Suprapubic skin (tissue), 4 donors: ENCODE measurements around the gene TCF23. TPM values are rescaled to one million over a fixed set of nuclear protein-coding genes. Genes with fewer than 3 reads are reported as not detected.
"Not testable (repeated sequence)": the region's sequence is repeated elsewhere in the genome, so short reads cannot be mapped to it uniquely, and the experiment has no call there.

Experiments
- DNase-seq, 2 donors: peaks; one replicate each; pipeline ENCODE4 v3.0.0-alpha.2; 2019; ENCODE audit warnings: low spot score in 2 of 2
- H3K27ac ChIP-seq: fragments of 200-600 bp; sonication (generic); one replicate; pipeline ENCODE4 v1.5.1; 2019
- H3K27me3 ChIP-seq: fragments of 200-600 bp; sonication (generic); one replicate; pipeline ENCODE4 v1.5.1; 2019
- H3K36me3 ChIP-seq: fragments of 200-600 bp; sonication (generic); one replicate; pipeline ENCODE4 v1.5.1; 2019
- H3K4me1 ChIP-seq: fragments of 200-600 bp; sonication (generic); one replicate; pipeline ENCODE4 v1.5.1; 2019
- H3K4me3 ChIP-seq: fragments of 200-600 bp; sonication (generic); one replicate; pipeline ENCODE4 v1.5.1; 2019; ENCODE audit warnings: mild to moderate bottlenecking
- H3K9me3 ChIP-seq: fragments of 200-600 bp; sonication (generic); one replicate; pipeline ENCODE4 v1.5.1; 2019
- EP300 ChIP-seq: sonication (generic); formaldehyde crosslinking; IDR thresholded peaks from one replicate; pipeline ENCODE4 v1.6.1; 2017; ENCODE audit warnings: antibody characterized with exemption
- POLR2A ChIP-seq, 2 donors: fragments of 450-650 bp; IDR thresholded peaks; one replicate each; pipeline ENCODE4 v1.6.1; 2017; ENCODE audit warnings: antibody characterized with exemption in 2 of 2, mild to moderate bottlenecking in 2 of 2, moderate library complexity in 2 of 2
- POLR2AphosphoS5 ChIP-seq, 3 donors: sonication (generic); formaldehyde crosslinking; IDR thresholded peaks; one replicate each; pipeline ENCODE4 v1.6.1; 2017; ENCODE audit warnings: antibody characterized with exemption in 3 of 3
- WGBS: methylation state at CpG from one replicate; pipeline ENCODE4 v1.1.5; 2018; 5-methylcytosine and 5-hydroxymethylcytosine counted together
- total RNA-seq, 4 donors: library from RNA; depleted of rRNA; stranded (reverse); fragments of >200 nt; gene quantifications; one replicate each; pipeline ENCODE4 v1.1.0, GENCODE V29; 2016
- TF ChIP-seq, protein P1 (sequence below), 2 donors: fragments of 200-600 bp in 1 of 2; fragments of 450-650 bp in 1 of 2; sonication (generic) in 1 of 2; IDR thresholded peaks; one replicate each; pipeline ENCODE4 v1.5.1; 2016 to 2019; ENCODE audit warnings: antibody characterized with exemption in 2 of 2, mild to moderate bottlenecking in 1 of 2, moderate library complexity in 1 of 2

The TCF23 gene
- total RNA-seq, 4 donors from 2014 or later, result 0.11 TPM; not detected in 3

GRCh38 chr2:27164960-27165763 lies 16.4 kb downstream of the TCF23 start:
- Histone ChIP-seq H3K4me3 (no peak overlapping the region), H3K9me3 (no peaks in the 10 kb centered on the region), H3K36me3 (no peaks in the 10 kb centered on the region), H3K27ac (no peak overlapping the region), H3K4me1 (peaks cover 2% of the 10 kb centered on the region), H3K27me3 (no peaks in the 10 kb centered on the region)
- 82% methylated on average over 8 of the region's 8 CpGs for WGBS
- TF ChIP-seq POLR2A (IDR thresholded peaks at IDR 0.05) (no peak), POLR2AphosphoS5 (IDR thresholded peaks at IDR 0.05) (no peak), EP300 (no peak)
- TF ChIP-seq, protein P1, sequence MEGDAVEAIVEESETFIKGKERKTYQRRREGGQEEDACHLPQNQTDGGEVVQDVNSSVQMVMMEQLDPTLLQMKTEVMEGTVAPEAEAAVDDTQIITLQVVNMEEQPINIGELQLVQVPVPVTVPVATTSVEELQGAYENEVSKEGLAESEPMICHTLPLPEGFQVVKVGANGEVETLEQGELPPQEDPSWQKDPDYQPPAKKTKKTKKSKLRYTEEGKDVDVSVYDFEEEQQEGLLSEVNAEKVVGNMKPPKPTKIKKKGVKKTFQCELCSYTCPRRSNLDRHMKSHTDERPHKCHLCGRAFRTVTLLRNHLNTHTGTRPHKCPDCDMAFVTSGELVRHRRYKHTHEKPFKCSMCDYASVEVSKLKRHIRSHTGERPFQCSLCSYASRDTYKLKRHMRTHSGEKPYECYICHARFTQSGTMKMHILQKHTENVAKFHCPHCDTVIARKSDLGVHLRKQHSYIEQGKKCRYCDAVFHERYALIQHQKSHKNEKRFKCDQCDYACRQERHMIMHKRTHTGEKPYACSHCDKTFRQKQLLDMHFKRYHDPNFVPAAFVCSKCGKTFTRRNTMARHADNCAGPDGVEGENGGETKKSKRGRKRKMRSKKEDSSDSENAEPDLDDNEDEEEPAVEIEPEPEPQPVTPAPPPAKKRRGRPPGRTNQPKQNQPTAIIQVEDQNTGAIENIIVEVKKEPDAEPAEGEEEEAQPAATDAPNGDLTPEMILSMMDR (IDR thresholded peaks at IDR 0.05), result no peak
- DNase-seq, result peak in 1 of 2 donors; percentile 49

DNA sequence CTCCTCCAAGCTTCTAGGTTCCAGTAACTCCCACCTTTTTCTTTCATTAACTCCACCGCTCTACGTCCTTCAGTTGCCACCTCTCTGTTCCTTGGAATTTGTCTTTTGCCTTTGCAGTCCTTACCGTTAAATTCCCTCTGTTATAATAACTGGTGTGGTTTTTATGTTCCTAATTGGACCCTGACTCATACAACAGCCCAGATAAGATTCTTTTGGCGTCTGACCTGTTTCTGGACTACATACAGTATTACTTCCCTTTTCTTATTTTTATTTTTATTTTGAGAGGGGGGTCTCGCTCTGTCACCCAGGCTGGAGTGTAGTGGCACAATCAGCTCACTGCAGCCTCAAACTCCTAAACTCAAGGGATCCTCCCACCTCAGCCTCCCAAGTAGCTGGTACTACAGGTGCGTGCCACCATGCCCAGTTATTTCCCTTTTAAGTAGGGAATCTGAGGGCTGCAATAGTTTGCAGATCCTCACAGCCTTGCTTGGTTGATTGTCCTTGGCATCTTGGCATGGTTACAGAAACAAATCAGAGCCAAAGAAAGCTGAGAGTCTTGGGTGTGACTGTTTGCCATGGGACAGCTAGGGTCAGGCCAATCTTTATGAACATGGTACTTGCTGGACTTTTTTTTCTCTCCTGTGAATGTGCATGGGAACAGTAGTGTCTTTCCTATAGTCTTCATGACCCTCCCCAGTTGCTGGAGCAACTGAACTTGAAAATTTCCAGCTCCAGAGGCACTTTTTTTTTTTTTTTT lies 22.0 kb downstream of the TCF23 start:
- DNase-seq, result no peak
- WGBS, result 76% methylated on average over 6 of the region's 6 CpGs
- Histone ChIP-seq H3K4me1 (peaks cover 3% of the 10 kb centered on the region), H3K27me3 (peaks cover 15% of the 10 kb centered on the region), H3K9me3 (no peaks in the 10 kb centered on the region), H3K27ac (no peak overlapping the region), H3K36me3 (no peaks in the 10 kb centered on the region), H3K4me3 (no peak overlapping the region)
- TF ChIP-seq POLR2AphosphoS5 (IDR thresholded peaks at IDR 0.05) (no peak), EP300 (no peak)
- TF ChIP-seq, protein P1 (IDR thresholded peaks at IDR 0.05), result no peak

- peak in 1 of 2 donors; percentile 5 for DNase-seq
- Histone ChIP-seq H3K4me1 (peaks cover 3% of the 10 kb centered on the region), H3K4me3 (no peak overlapping the region), H3K27me3 (peaks cover 15% of the 10 kb centered on the region), H3K9me3 (no peaks in the 10 kb centered on the region), H3K36me3 (no peaks in the 10 kb centered on the region), H3K27ac (no peak overlapping the region)
- TF ChIP-seq POLR2A (IDR thresholded peaks at IDR 0.05) (no peak), EP300 (no peak), POLR2AphosphoS5 (IDR thresholded peaks at IDR 0.05) (no peak)
- TF ChIP-seq, protein P1 (IDR thresholded peaks at IDR 0.05), result no peak
- WGBS, result 54% methylated on average over 8 of the region's 8 CpGs
These were observed 22.6 kb downstream of the TCF23 start for GRCh38 chr2:27171351-27171848.

DNA sequence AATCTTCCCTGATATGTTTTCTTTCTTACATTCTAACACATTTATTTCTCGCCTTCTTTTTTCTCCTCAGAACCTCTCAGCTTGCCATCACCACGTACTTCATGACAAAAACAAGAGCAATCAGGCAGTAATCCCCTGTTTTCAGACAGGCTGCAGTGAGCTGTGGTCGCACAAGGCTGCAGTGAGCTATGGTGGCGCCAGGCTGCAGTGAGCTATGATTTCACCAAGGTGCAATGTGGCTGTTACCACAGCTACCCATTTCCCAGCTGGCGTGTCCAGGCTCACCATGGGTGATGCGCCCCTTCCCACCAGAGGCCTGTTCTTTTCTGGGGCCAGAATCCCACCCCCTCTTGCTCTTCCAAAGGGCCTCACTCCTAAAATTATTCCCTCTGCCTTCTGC lies 25.8 kb downstream of the TCF23 start:
- Histone ChIP-seq H3K9me3 (no peaks in the 10 kb centered on the region), H3K36me3 (no peaks in the 10 kb centered on the region), H3K27ac (no peak overlapping the region), H3K4me1 (peaks cover 3% of the 10 kb centered on the region), H3K4me3 (no peak overlapping the region), H3K27me3 (peaks cover 21% of the 10 kb centered on the region)
- WGBS, result 64% methylated on average over 6 of the region's 6 CpGs
- DNase-seq, result peak in 1 of 2 donors; percentile 18
- TF ChIP-seq POLR2AphosphoS5 (IDR thresholded peaks at IDR 0.05) (no peak), POLR2A (IDR thresholded peaks at IDR 0.05) (no peak), EP300 (no peak)
- TF ChIP-seq, protein P1 (IDR thresholded peaks at IDR 0.05), result no peak

DNA sequence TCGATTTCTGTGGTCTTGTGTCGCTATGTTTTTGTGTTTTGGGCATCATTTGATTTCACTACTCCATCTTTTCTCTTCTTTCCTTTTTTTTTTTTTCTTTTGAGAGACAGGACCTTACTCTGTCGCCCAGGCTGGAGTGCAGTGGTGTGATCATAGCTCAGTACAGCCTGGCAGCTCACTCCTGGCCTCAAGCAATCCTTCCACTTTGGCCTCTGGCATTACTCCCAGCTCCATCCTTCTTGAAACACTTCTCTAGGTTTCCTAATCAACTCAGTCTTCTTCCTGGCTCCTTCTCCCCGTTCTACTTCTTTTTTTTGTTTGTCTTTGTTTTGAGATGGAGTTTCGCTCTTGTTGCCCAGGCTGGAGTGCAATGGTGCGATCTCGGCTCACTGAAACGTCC lies 26.5 kb downstream of the TCF23 start:
- H3K4me1 ChIP-seq, result peaks cover 6% of the 10 kb centered on the region
- H3K36me3 ChIP-seq, result no peaks in the 10 kb centered on the region
- 66% methylated on average over 8 of the region's 8 CpGs for WGBS
- TF ChIP-seq POLR2A (IDR thresholded peaks at IDR 0.05) (no peak), EP300 (no peak), POLR2AphosphoS5 (IDR thresholded peaks at IDR 0.05) (no peak)
- TF ChIP-seq, protein P1 (IDR thresholded peaks at IDR 0.05), result no peak
- DNase-seq, result peak in 1 of 2 donors; percentile 56
- H3K27ac ChIP-seq, result no peak overlapping the region
- H3K27me3 ChIP-seq, result peaks cover 21% of the 10 kb centered on the region
- H3K9me3 ChIP-seq, result no peaks in the 10 kb centered on the region
- no peak overlapping the region for H3K4me3 ChIP-seq

- H3K9me3 ChIP-seq, H3K4me3 ChIP-seq, H3K4me1 ChIP-seq, H3K27ac ChIP-seq, H3K36me3 ChIP-seq: not testable (repeated sequence)
- peak in 1 of 2 donors; percentile 10 for DNase-seq
- 97% methylated on average over 4 of the region's 4 CpGs for WGBS
- H3K27me3 ChIP-seq, result peaks cover 21% of the 10 kb centered on the region
These were observed 27.0 kb downstream of the TCF23 start for GRCh38 chr2:27175781-27176180.
